HEK293 (cell line): ENCODE data around the gene UPK1A.

Experiments
- HOXC10 ChIP-seq: sonication (generic); formaldehyde crosslinking; IDR thresholded peaks from 2 replicates; pipeline ENCODE4 v1.8.1; 2023; ENCODE audit warnings: mild to moderate bottlenecking, missing genetic modification reagents
- KLF7 ChIP-seq: fragments of 450-650 bp; formaldehyde crosslinking; IDR thresholded peaks from 2 replicates; pipeline ENCODE4 v1.5.1; 2016; ENCODE audit warnings: missing biosample characterization, missing genetic modification characterization, borderline replicate concordance
- KLF8 ChIP-seq: fragments of 450-650 bp; formaldehyde crosslinking; IDR thresholded peaks from 2 replicates; pipeline ENCODE4 v1.5.1; 2016; ENCODE audit warnings: missing biosample characterization, missing genetic modification characterization
- MEIS1 ChIP-seq: sonication (generic); formaldehyde crosslinking; IDR thresholded peaks from 2 replicates; pipeline ENCODE4 v1.8.1; 2022; ENCODE audit warnings: missing genetic modification reagents, mild to moderate bottlenecking, borderline replicate concordance
- OVOL3 ChIP-seq: fragments of 450-650 bp; formaldehyde crosslinking; IDR thresholded peaks from 2 replicates; pipeline ENCODE4 v1.5.1; 2016; ENCODE audit warnings: missing biosample characterization, missing genetic modification characterization
- RBAK ChIP-seq: fragments of 450-650 bp; formaldehyde crosslinking; IDR thresholded peaks from 2 replicates; pipeline ENCODE4 v1.5.1; 2016; ENCODE audit warnings: missing biosample characterization, missing genetic modification characterization
- SALL2 ChIP-seq: fragments of 450-650 bp; formaldehyde crosslinking; IDR thresholded peaks from 2 replicates; pipeline ENCODE4 v1.5.0; 2017; ENCODE audit warnings: missing biosample characterization, mild to moderate bottlenecking, missing genetic modification characterization, borderline replicate concordance
- SCRT1 ChIP-seq: fragments of 450-650 bp; formaldehyde crosslinking; IDR thresholded peaks from 2 replicates; pipeline ENCODE4 v1.5.1; 2016; ENCODE audit warnings: missing biosample characterization, missing genetic modification characterization, borderline replicate concordance
- ZBTB1 ChIP-seq: fragments of 450-650 bp; formaldehyde crosslinking; IDR thresholded peaks from 2 replicates; pipeline ENCODE4 v1.5.1; 2016; ENCODE audit warnings: missing biosample characterization, missing genetic modification characterization
- ZEB2 ChIP-seq: fragments of 450-650 bp; formaldehyde crosslinking; IDR thresholded peaks from 2 replicates; pipeline ENCODE4 v1.5.1; 2016; ENCODE audit warnings: missing biosample characterization, missing genetic modification characterization
- ZFP41 ChIP-seq: fragments of 450-650 bp; formaldehyde crosslinking; IDR thresholded peaks from 2 replicates; pipeline ENCODE4 v1.5.1; 2016; ENCODE audit warnings: missing biosample characterization, missing genetic modification characterization, borderline replicate concordance
- ZFP69B ChIP-seq: fragments of 450-650 bp; formaldehyde crosslinking; IDR thresholded peaks from 2 replicates; pipeline ENCODE4 v1.5.1; 2016; ENCODE audit warnings: missing biosample characterization, missing genetic modification characterization
- ZNF140 ChIP-seq: fragments of 450-650 bp; formaldehyde crosslinking; IDR thresholded peaks from 2 replicates; pipeline ENCODE4 v1.5.1; 2016; ENCODE audit warnings: missing biosample characterization, missing genetic modification characterization
- ZNF239 ChIP-seq: fragments of 450-650 bp; formaldehyde crosslinking; IDR thresholded peaks from 2 replicates; pipeline ENCODE4 v1.5.1; 2016; ENCODE audit warnings: missing biosample characterization, missing genetic modification characterization
- ZNF248 ChIP-seq: fragments of 450-650 bp; formaldehyde crosslinking; IDR thresholded peaks from 2 replicates; pipeline ENCODE4 v1.5.1; 2017; ENCODE audit warnings: missing biosample characterization, missing genetic modification characterization
- ZNF292 ChIP-seq: fragments of 450-650 bp; formaldehyde crosslinking; IDR thresholded peaks from 2 replicates; pipeline ENCODE4 v1.5.1; 2016; ENCODE audit warnings: low read depth, missing biosample characterization, missing genetic modification characterization, borderline replicate concordance
- ZNF404 ChIP-seq: fragments of 450-650 bp; formaldehyde crosslinking; IDR thresholded peaks from 2 replicates; pipeline ENCODE4 v1.5.1; 2017; ENCODE audit warnings: missing biosample characterization, missing genetic modification characterization
- ZNF501 ChIP-seq: fragments of 450-650 bp; formaldehyde crosslinking; IDR thresholded peaks from 2 replicates; pipeline ENCODE4 v1.5.1; 2016; ENCODE audit warnings: missing biosample characterization, missing genetic modification characterization
- ZNF510 ChIP-seq: fragments of 450-650 bp; formaldehyde crosslinking; IDR thresholded peaks from 2 replicates; pipeline ENCODE4 v1.5.1; 2018; ENCODE audit warnings: mild to moderate bottlenecking, missing genetic modification characterization, missing biosample characterization; ENCODE audit not compliant: insufficient replicate concordance
- ZNF548 ChIP-seq: fragments of 450-650 bp; formaldehyde crosslinking; IDR thresholded peaks from 2 replicates; pipeline ENCODE4 v1.5.1; 2016; ENCODE audit warnings: missing biosample characterization, missing genetic modification characterization
- ZNF558 ChIP-seq: fragments of 450-650 bp; formaldehyde crosslinking; IDR thresholded peaks from 2 replicates; pipeline ENCODE4 v1.5.1; 2016; ENCODE audit warnings: missing biosample characterization, missing genetic modification characterization
- ZNF561 ChIP-seq: fragments of 450-650 bp; IDR thresholded peaks from 2 replicates; pipeline ENCODE4 v1.5.1; 2018; ENCODE audit warnings: missing biosample characterization, missing genetic modification characterization, borderline replicate concordance
- ZNF629 ChIP-seq: fragments of 450-650 bp; formaldehyde crosslinking; IDR thresholded peaks from 2 replicates; pipeline ENCODE4 v1.5.1; 2017; ENCODE audit warnings: missing biosample characterization, missing genetic modification characterization
- ZNF664 ChIP-seq: fragments of 450-650 bp; formaldehyde crosslinking; IDR thresholded peaks from 2 replicates; pipeline ENCODE4 v1.5.1; 2016; ENCODE audit warnings: missing biosample characterization, missing genetic modification characterization
- ZNF701 ChIP-seq: fragments of 450-650 bp; formaldehyde crosslinking; IDR thresholded peaks from 2 replicates; pipeline ENCODE4 v1.5.1; 2016; ENCODE audit warnings: missing biosample characterization, missing genetic modification characterization
- ZNF785 ChIP-seq: fragments of 450-650 bp; formaldehyde crosslinking; IDR thresholded peaks from 2 replicates; pipeline ENCODE4 v1.5.1; 2016; ENCODE audit warnings: missing biosample characterization, missing genetic modification characterization
- ZSCAN30 ChIP-seq: fragments of 450-650 bp; IDR thresholded peaks from 2 replicates; pipeline ENCODE4 v1.5.1; 2018; ENCODE audit warnings: missing biosample characterization, mild to moderate bottlenecking, missing genetic modification characterization, moderate library complexity
- TF ChIP-seq, protein P1 (sequence below): fragments of 450-650 bp; formaldehyde crosslinking; IDR thresholded peaks from 2 replicates; pipeline ENCODE4 v1.5.0; 2017; ENCODE audit warnings: missing biosample characterization, missing genetic modification characterization, borderline replicate concordance
- TF ChIP-seq, protein P2 (sequence below): fragments of 450-650 bp; formaldehyde crosslinking; IDR thresholded peaks from 2 replicates; pipeline ENCODE4 v1.5.1; 2016; ENCODE audit warnings: missing biosample characterization, missing genetic modification characterization
- TF ChIP-seq, protein P3 (sequence below): fragments of 450-650 bp; formaldehyde crosslinking; IDR thresholded peaks from 2 replicates; pipeline ENCODE4 v1.5.1; 2017; ENCODE audit warnings: missing biosample characterization, missing genetic modification characterization
- TF ChIP-seq, protein P4 (sequence below): fragments of 450-650 bp; formaldehyde crosslinking; IDR thresholded peaks from 2 replicates; pipeline ENCODE4 v1.5.1; 2016; ENCODE audit warnings: missing biosample characterization, missing genetic modification characterization

UPK1A gene

DNA sequence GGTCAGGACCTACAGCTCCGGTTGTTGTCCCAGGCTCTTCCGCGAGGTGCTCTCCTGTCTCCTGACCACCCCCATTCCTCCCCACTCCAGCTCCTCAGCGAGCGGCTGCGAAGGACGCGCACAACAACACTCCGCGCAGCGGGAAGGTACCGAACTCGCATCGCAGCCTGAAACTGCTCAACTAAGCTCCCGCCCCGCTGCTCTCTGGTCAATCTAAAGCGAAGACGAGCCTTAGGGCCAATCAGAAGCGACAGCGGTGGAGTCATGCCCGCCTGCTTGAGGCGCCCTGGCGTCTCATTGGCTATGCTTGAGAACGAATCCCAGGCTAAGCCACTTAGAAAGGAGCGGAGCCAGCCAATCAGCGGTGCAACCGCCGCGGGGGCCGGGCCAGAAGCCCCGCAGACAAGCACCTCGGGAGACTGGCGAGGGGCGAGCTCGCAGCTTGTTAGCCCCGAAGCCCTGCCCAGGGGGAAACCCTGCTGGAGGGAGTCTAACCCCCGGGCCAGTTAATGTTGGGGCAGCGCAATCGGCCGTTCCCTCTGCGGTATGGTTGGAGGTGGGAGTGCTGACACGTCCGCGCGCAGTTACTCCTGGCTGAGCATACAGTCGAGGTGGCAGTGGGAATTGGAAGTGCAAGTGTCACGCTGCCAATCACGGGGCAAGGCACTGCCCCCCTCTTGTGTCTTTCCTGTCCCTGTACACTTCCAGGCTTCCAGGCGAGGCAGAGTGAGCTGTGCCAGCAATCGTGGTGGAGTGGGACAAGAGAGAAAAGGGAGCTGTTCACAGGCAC is 36.1 kb downstream of the UPK1A start (continued):
- TF ChIP-seq, protein P1, sequence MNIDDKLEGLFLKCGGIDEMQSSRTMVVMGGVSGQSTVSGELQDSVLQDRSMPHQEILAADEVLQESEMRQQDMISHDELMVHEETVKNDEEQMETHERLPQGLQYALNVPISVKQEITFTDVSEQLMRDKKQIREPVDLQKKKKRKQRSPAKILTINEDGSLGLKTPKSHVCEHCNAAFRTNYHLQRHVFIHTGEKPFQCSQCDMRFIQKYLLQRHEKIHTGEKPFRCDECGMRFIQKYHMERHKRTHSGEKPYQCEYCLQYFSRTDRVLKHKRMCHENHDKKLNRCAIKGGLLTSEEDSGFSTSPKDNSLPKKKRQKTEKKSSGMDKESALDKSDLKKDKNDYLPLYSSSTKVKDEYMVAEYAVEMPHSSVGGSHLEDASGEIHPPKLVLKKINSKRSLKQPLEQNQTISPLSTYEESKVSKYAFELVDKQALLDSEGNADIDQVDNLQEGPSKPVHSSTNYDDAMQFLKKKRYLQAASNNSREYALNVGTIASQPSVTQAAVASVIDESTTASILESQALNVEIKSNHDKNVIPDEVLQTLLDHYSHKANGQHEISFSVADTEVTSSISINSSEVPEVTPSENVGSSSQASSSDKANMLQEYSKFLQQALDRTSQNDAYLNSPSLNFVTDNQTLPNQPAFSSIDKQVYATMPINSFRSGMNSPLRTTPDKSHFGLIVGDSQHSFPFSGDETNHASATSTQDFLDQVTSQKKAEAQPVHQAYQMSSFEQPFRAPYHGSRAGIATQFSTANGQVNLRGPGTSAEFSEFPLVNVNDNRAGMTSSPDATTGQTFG (tag by site-specific recombination): no peak
- TF ChIP-seq SALL2 (tag by site-specific recombination) (no peak), ZFP41 (tag by site-specific recombination) (no peak), ZNF248 (tag by site-specific recombination) (no peak), ZNF548 (tag by site-specific recombination) (no peak; the same call in 1 of the 2 replicates), KLF8 (tag by site-specific recombination) (peak; percentile 73), KLF7 (tag by site-specific recombination) (0 out of 2 replicates have a peak, but pooled peaks have one; percentile 1), ZNF629 (tag by site-specific recombination) (peak; percentile 51), SCRT1 (tag by site-specific recombination) (no peak), ZBTB1 (tag by site-specific recombination) (no peak), ZNF701 (no peak), ZFP69B (tag by site-specific recombination) (no peak; the same call in 1 of the 2 replicates), RBAK (tag by site-specific recombination) (no peak), ZNF785 (tag by site-specific recombination) (no peak), ZSCAN30 (no peak), ZNF558 (no peak), ZNF561 (tag by site-specific recombination) (no peak; the same call in 1 of the 2 replicates), ZNF140 (no peak), HOXC10 (CRISPR knock-in tag) (no peak), ZNF664 (tag by site-specific recombination) (0 out of 2 replicates have a peak, but pooled peaks have one; percentile 18), ZNF510 (tag by site-specific recombination) (no peak), ZNF239 (tag by site-specific recombination) (no peak), ZNF404 (tag by site-specific recombination) (no peak), ZNF292 (tag by site-specific recombination) (no peak), OVOL3 (no peak), ZNF501 (tag by site-specific recombination) (peak; percentile 29), MEIS1 (CRISPR knock-in tag) (no peak), ZEB2 (peak; percentile 70; the same call in 1 of the 2 replicates)
- TF ChIP-seq, protein P2, sequence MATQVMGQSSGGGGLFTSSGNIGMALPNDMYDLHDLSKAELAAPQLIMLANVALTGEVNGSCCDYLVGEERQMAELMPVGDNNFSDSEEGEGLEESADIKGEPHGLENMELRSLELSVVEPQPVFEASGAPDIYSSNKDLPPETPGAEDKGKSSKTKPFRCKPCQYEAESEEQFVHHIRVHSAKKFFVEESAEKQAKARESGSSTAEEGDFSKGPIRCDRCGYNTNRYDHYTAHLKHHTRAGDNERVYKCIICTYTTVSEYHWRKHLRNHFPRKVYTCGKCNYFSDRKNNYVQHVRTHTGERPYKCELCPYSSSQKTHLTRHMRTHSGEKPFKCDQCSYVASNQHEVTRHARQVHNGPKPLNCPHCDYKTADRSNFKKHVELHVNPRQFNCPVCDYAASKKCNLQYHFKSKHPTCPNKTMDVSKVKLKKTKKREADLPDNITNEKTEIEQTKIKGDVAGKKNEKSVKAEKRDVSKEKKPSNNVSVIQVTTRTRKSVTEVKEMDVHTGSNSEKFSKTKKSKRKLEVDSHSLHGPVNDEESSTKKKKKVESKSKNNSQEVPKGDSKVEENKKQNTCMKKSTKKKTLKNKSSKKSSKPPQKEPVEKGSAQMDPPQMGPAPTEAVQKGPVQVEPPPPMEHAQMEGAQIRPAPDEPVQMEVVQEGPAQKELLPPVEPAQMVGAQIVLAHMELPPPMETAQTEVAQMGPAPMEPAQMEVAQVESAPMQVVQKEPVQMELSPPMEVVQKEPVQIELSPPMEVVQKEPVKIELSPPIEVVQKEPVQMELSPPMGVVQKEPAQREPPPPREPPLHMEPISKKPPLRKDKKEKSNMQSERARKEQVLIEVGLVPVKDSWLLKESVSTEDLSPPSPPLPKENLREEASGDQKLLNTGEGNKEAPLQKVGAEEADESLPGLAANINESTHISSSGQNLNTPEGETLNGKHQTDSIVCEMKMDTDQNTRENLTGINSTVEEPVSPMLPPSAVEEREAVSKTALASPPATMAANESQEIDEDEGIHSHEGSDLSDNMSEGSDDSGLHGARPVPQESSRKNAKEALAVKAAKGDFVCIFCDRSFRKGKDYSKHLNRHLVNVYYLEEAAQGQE: peak; percentile 83
- TF ChIP-seq, protein P3, sequence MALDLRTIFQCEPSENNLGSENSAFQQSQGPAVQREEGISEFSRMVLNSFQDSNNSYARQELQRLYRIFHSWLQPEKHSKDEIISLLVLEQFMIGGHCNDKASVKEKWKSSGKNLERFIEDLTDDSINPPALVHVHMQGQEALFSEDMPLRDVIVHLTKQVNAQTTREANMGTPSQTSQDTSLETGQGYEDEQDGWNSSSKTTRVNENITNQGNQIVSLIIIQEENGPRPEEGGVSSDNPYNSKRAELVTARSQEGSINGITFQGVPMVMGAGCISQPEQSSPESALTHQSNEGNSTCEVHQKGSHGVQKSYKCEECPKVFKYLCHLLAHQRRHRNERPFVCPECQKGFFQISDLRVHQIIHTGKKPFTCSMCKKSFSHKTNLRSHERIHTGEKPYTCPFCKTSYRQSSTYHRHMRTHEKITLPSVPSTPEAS (tag by site-specific recombination): no peak; the same call in 1 of the 2 replicates
- TF ChIP-seq, protein P4, sequence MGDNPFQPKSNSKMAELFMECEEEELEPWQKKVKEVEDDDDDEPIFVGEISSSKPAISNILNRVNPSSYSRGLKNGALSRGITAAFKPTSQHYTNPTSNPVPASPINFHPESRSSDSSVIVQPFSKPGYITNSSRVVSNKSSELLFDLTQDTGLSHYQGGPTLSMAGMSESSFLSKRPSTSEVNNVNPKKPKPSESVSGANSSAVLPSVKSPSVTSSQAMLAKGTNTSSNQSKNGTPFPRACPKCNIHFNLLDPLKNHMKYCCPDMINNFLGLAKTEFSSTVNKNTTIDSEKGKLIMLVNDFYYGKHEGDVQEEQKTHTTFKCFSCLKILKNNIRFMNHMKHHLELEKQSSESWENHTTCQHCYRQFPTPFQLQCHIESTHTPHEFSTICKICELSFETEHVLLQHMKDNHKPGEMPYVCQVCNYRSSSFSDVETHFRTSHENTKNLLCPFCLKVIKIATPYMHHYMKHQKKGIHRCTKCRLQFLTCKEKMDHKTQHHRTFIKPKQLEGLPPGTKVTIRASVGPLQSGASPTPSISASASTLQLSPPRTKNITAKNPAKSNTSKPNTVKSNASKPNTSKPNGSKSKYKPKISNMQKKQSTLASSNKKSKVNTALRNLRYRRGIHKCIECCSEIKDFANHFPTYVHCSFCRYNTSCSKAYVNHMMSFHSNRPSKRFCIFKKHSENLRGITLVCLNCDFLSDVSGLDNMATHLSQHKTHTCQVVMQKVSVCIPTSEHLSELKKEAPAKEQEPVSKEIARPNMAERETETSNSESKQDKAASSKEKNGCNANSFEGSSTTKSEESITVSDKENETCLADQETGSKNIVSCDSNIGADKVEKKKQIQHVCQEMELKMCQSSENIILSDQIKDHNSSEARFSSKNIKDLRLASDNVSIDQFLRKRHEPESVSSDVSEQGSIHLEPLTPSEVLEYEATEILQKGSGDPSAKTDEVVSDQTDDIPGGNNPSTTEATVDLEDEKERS (tag by site-specific recombination): no peak
